MM.1S (cell line): ENCODE data around the gene TCF12.

Source experiments
- EZH2 ChIP-seq: fragments of 300-600 bp; sonication (generic); optimal IDR thresholded peaks from 2 replicates; pipeline ENCODE3; 2017; ENCODE audit warnings: low read depth, mild to moderate bottlenecking, antibody characterized with exemption, low read length, mixed read lengths
- TF ChIP-seq, protein P1 (sequence below): fragments of 300-600 bp; sonication (generic); IDR thresholded peaks from 2 replicates; pipeline ENCODE4 v1.5.1; 2016; ENCODE audit warnings: antibody characterized with exemption, low read length, mixed read lengths

DNA sequence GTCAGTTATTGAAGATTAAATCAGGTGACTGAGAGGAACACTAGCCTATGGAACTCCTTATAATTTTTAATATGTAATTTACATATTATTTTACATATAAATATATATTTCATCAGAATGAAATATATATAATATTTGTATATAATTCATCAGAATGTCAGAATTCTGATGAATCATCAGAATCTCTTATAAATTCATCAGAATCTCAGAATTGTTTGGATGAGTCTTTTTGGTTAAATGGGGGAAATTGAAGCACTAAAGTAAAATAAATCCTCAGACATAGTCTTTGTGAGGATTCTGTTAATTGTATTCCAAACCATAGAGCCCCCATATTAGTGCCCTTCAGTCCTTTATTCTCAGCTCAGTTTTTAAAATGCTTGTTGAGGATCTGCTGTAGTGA is 15.4 kb downstream of the TCF12 start:
- TF ChIP-seq, protein P1, sequence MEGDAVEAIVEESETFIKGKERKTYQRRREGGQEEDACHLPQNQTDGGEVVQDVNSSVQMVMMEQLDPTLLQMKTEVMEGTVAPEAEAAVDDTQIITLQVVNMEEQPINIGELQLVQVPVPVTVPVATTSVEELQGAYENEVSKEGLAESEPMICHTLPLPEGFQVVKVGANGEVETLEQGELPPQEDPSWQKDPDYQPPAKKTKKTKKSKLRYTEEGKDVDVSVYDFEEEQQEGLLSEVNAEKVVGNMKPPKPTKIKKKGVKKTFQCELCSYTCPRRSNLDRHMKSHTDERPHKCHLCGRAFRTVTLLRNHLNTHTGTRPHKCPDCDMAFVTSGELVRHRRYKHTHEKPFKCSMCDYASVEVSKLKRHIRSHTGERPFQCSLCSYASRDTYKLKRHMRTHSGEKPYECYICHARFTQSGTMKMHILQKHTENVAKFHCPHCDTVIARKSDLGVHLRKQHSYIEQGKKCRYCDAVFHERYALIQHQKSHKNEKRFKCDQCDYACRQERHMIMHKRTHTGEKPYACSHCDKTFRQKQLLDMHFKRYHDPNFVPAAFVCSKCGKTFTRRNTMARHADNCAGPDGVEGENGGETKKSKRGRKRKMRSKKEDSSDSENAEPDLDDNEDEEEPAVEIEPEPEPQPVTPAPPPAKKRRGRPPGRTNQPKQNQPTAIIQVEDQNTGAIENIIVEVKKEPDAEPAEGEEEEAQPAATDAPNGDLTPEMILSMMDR = no peak
- TF ChIP-seq EZH2 = no peak
